Measurements from ENCODE around the gene FREM1.

The FREM1 gene

DNA sequence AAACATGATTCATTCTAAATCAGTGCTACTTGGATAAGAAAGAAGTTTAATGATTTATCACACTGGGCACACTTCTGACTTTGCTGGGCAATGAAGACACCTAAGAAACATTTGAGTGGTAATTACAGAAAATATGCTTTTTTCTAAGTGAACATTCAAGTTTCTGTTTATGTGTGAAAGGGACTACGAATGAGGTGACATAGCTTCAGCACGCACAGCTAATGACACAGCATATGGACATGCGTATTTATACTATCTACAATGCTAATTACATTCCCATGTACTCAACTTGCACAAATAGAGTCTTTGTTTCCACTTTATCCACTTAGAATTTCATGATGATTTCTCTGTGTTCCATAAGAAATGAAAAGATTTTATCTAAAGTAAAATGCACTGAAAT, 40.6 kb downstream of the FREM1 start:
- no peak for DNase-seq

DNA sequence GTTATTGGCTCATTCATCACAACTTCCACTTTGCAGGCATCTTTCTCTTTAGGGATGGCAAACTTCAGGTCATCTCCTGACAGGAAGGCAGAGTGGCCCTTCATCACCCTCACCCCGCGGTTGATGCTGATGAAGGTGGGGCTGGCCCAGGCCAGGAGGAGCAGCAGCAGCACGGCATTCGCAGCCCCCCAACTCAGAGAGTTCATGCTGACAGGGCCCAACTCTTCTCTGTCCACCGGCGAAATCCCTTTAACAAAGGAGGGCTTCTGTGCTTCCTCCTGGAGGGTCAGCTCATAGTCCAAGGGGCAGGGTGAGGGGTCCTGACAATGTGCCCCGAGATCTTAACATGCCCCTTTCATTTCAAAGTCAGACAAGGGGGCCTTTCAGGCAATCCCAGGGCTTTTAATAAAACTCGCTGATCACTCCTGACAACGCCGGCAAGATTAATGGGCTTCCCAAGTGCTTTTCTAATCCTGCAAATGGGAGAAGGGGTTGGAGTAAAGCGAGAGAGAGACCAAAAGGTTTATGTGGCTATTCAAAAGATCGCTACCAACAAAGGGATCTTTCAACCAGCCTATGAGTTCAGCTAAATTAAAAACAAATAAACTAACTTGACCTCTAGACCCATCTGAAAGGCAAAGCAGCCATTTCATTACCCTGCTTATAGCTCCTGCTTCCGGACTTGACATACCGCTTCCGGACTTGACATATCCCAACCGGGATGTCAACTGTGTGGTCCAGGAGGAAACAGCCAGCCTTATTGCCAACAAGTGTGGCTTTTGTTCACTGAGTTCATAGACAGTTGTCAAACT, 41.2 kb downstream of the FREM1 start:
- no peak for DNase-seq

DNA sequence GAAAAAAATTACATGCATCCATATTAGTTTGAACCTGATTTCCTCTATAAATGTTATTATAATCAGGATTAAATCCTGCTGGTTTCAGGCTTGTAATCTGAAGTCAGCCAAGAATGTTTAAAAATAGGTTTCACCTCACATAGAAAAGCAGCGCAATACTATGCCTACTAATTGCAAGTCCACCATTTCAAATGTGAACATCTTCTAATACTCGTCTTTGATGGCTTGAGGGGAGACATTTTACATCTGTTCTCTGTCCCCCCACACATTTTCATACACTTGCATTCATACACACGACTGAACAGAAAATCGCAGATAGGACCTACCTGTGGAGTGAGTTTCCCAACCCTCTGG, 41.8 kb downstream of the FREM1 start:
- no peak for DNase-seq

DNA sequence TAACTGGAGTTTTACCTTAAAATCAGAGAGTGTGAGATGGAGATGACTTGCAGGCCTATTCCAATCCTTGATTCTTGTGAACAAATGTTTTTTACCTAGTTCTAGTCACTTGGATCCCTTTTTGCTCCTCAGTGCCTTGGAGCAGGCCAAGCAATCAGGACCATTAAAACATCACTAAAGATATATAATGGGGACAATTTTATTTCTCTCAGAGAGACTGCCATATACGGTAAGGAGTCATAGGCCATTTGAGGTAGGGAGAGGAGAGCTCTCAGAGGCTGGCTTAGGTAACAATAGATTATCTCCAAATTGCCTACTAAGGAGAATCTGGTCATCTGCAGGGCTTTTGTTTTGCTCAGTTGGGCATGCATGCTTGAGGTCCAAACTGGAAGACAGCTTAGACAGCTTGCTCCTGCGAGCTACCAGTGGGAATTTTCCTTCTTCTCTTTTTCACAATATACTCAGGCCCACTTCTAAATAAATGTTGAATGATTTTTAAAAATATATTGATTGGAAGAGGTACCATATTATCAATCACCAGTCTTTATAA, 44.0 kb downstream of the FREM1 start:
- no peak for DNase-seq

DNA sequence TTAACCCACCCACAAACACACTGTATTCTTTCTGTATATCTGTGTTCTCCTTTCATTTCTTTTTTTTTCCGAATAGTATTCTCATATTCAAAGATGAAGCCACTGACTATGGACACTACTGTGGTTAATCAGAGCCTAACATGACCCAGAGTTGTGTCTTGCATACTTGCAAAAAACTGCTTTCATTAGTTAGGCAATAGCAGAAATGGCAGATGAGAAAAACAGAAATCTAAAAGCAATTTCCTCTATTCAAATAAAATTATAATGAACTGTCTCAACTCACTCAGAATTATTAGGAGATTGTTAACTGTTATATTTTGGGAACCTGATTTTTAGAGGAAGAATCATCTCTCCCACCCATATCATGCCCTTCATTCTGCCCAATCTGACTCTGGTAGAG, 45.9 kb downstream of the FREM1 start:
- no peak for DNase-seq

DNA sequence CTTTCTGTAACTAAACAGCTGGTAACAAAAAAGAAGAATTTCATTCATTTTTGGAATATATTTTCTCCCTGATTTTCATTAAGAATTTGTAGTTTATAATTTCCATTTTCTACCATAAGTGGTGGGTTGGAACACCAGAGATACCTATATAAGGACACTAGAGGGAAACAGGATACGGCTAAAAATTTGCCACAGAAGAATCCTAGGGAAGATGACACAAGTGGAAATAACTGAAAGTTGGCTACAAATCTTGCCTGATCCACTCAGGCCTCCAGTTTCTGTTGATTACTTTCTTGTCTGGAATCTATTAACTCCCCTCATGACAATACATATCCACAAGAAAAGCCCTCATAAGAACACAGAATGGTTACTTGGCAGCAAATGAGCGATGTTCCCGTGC, 46.8 kb downstream of the FREM1 start:
- DNase-seq = no peak

DNA sequence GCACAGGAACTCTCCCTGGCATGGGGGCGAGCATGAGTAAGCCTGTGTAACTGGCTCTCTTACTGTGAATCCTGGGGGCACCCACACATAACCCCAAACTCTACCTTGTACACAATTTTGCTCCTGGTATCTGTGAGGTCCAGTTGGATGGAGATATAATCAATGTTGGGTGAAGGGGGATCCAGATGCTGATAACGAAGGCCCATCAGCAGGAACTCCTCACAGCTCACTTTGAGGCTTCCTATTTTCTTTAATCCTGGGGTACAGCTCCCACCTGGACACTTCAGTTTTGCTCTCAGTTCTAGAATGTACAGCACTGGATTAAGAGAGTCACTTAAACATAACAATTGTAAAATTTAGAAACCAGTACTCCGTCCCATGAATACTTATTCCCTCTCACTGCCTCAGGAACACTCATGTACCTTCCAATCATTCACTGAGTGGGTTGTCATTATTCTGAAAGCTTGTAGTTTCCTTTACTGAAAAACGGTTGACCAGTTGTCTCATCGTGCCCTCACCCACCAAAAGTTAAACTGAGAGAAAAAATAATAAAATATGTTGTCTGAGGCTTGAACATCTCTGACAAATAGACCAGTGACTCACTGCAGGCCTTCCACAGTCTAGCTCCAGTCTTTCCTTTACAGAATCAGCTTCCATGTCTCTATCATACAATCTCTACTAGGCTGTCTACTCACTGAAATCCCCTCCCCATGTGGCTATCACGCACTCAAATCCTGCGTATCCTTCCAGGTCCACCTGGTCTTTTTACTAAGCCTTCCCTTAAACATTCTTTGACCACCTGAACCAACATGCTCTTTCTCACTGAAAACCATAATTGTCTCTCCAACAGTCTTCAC, 52.6 kb downstream of the FREM1 start:
- no peak for DNase-seq

DNA sequence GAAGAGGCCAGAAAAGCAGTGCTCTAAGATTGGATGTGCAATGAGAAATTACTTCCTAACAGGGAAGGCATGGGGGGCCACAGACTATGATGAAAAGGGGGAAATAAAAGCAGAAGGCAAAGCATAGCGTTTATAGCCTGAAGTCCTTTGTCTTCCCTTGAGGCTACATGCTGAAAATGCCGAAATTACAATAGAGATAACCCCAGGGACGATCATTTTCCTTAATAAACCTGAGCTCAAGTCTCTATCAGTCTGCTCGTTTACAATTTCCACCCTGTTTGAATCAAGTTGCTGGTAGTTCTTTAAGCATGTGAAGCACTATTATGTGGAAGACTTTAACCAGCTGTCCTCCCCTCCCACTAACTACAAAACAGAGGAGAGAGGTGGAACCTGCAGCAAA, 60.4 kb downstream of the FREM1 start:
- no peak for DNase-seq

DNA sequence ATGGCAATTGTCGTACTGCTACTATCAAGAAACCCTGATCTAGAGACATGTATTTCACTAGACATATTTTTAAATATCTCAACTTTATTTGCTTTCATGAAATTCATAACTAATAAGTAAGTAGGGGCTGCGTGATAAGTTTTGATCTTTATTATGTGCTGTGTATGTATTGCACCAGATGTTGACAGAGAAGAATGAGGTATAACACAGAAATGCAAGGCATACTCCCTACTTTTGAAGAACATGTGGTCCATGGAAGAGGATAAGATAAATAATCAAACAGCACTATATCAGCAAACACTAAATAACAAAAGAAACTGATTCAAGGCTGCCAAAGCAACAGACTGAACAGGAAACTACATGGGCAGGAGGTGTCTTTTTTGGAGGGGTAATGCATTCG, 60.9 kb downstream of the FREM1 start:
- DNase-seq = no peak

DNA sequence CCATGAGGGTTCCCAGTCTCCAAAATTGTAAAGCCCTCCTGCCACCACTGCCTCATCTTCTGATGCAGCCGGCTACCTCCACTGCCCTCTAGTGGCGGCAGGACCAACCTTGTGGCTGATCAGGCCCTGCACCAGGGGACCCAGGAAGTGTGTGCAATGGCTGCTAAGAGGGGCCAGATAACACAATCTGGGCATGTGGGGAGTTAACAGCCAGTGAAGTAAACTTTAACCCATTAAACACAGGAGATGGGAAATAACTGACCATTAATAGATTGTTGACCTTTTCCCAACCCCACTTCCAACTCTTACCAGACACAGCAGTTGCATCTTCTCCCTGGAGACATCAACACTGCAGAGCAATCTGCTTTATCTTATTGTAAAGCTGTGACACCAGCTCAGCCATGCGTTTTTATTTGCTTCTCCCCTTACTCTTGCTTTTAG, 63.3 kb downstream of the FREM1 start:
- peak; percentile 84 for DNase-seq

DNA sequence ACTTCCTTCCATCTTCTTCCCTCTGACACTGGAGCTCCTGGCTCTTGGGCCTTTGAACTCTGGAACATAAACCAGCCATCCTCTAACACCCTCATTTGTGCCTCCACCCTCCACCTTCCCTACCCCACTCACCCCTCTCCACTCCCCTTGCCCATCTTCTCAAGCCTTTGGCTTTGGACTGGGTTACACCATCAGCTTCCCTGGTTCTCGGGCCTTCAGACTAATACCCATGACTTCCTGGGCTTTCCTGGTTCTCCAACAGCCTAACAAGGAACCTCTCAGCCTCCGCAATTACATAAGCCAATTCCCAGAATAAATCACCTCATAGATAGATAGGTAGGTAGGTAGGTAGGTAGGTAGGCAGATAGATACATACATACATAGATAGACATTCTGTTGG, 67.1 kb downstream of the FREM1 start:
- DNase-seq = no peak

DNA sequence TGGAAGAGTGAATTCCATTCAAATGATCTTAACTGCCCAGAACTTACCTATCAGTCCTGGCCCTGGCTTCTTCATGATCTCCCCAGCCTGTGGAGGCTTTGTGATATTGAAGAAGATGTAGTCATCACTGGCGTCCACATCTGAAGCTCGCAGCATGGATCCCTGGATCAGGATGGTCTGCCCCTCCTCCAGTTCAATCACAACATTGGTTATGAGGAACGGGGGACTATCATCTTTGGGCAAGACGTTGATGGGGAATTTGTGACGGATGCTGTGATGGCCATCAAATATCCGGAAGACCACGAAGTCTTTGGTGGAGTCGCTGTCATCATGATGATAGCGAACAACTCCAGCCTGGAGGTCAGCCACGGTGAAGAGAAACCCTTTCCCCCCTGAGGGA, 68.0 kb downstream of the FREM1 start:
- DNase-seq = no peak

DNA sequence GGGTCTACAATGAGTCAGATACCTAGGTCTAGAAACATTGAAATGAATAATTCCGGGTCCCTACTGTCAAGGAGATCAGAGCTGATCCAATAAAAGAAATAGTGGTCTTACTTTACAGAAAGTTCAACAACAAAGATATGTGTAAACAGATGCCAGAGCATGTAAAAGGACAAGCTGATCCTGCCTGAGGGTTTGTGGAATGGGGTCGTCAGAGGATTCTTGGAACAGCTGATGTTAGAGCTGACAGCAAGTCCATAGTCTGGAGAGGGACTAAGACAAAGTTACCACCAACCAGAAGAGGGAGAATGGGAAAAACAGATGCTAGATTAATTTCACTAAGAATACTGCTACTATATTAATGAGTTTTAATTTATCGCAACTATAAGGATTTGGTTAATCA, 71.5 kb downstream of the FREM1 start:
- DNase-seq = no peak

DNA sequence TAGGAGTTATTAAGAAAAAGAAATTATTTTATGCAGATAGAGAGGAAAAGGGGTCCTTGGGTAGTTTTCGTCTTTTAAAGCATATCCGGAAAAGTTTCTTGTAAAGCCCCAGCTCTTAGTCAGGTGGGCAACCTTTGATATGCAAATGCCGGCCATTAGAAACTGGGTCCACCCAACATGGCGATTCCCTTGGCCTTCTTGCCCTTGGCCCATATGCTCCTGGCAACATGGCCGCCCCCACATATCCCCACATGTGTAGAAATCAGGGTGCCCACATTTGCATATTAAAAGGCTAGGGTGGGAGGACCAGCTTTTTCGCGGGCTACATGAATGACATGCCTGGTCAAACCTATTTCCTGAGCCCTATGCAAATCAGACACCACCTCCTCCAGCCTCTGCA, 73.3 kb downstream of the FREM1 start:
- DNase-seq = no peak

DNA sequence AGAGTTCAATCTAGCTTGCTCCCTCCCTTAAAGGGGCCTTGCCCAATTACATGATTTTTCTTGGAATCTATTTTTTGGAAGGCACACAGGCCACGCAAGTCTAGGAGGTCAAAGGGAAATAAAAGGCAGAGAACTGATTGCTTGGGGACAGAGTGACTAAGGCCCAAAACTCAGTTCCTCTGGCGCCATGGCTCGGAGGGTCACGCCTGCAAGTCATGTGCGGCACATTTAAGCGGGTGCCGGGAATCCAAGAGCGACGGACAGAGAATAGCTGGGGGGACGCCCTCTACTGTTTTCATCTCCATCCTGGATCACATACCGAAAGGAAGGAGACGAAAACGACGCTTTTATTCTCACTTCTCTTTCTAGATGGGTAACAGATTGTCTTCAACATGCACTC, 78.6 kb downstream of the FREM1 start:
- DNase-seq = no peak

DNA sequence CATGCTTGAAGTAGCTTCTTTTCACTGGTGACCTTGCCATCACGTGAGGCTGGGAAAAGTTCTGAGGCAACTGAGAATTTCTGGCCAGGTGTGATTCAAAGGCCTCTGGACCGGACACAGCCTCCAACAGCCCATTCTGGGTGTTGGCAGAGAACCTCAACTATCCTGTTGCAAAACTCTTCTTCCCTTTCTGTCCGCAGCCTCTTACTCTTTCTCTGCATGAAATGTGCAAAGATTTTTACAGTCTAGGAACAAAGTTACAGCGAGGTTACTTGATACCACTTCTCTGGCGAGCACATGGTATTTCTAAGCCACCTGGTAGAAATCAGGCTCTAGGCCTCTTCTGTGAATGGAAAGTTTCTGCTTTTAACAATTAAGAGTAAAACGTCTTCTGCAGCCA, 79.2 kb downstream of the FREM1 start:
- no peak for DNase-seq

DNA sequence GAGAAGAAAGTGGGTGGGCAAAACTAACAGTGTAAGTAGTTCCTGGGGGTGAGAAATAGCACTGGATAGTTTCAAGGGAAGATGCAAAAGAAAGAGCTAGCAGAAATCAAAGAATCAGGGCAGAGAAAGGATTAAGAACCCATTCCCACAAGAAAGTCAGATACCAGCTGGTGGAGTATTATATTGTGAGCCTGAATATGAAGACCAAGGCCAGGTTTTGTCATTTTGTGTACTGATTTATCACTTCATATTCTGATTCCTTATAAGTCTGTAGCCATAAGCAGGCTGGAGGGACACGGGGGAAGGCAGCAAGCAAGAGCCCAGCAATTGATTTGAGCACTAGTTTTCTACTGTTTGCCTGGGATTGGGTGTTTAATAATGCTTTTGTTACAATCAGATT, 80.2 kb downstream of the FREM1 start:
- DNase-seq = no peak

DNA sequence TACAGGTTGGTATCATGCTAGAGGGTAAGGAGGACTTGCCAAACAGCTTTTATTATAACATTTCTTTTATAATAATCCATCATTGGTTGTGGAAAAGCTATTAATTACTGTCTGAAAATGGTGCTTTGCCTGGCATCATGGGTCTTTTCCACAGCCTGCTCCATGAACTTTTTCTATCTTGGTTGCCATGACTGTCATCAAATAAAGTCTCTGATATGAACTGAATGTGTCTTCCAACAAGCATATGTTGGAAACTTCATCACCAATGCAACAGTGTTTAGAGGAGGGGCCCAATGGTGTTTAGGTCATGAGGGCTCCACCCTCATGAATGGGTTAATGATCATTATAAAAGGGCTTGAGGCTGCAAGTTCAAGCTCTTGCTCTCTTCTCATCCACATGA, 81.0 kb downstream of the FREM1 start:
- DNase-seq = no peak

DNA sequence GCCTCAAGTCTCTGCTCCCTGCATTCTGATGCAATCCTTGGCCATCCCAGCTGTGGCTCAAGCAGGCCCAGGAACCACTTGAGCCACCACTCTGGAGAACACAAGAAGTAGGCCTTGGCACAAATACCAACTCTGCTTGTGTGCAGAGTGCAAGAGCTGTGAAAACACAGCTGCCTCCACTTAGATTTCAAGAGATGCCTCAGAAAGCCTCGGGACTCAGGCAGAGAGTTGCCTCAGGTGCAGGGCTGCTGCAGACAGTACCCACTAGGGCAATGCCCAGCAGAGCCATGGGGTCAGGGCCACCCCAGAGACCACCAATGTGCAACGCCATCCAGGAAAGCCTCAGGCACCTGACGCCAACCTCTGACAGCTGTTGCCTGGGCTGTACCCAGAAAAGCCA, 82.4 kb downstream of the FREM1 start:
- no peak for DNase-seq

DNA sequence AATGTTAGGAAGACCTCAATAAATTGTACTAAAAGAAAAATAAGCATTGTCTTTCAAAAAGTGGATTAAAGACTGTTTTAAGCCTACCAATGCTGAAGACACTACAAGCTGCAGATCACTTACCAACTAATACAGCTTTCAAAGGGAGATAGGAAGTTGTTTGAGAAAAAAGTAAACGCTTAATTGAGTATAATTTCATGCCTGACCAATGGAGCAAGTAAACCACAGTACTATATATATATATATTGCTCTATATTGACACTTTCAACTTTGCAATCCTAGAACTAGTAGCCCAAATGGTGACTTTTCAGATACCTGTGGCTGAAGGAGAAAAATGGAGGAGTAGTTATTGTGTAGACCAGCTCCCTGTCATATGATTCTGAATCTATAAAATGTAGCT, 85.7 kb downstream of the FREM1 start:
- DNase-seq = no peak

DNA sequence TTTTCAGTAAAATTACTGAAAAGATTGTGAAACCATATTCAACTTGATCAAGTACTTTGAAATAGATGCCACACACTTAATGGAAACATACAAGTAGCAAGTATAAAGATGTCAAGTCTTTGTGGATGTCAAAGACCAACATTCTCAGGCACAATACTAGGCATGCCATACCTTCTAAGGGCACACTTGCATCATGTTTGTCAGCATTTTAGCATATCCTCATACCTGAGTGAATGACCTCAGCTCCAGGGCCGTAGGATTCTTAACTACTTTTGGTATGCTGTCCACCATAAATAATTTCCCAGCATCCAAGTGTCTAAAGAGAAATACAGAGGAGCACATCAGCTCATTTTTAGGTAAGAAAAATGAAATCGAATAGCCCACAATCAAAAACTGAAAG, 86.4 kb downstream of the FREM1 start:
- DNase-seq = no peak

DNA sequence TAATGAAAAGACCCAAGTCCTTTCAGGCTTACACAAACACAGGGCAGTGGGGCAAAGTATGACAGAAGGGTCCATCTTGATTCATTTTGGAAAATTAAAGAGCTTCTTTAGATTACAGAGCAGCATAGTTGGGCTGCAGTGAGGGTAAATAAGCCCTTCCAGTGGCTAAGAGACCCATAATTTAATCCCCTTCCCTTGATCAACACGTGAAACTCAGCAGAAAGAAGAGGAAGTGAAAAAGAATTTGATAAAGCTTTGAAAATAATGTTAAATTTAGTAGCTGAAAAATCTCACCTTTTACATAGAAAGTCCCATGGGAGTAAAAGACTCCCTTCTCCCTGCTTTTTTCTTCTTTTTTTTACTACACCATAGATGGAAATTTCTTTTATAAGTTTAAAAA, 87.6 kb downstream of the FREM1 start:
- no peak for DNase-seq

DNA sequence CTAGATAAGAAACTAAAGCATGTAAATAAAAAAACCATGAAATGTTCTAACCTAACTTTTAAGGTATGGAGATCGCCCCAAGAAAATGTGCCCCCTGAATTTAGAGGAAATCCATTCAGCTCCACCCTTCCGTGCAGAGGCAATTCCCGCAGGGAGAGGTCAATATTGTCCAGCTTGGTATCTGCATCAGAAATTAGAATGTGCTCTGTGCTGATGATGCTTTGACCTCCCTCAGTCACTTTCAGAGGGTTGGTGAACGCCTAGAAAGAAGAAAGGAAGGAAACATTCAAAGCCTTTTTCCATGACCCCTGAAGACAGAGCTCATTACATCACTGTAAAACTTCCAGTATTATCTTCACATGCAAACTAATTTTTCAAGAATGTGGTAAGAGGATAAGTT, 91.0 kb downstream of the FREM1 start:
- no peak for DNase-seq

DNA sequence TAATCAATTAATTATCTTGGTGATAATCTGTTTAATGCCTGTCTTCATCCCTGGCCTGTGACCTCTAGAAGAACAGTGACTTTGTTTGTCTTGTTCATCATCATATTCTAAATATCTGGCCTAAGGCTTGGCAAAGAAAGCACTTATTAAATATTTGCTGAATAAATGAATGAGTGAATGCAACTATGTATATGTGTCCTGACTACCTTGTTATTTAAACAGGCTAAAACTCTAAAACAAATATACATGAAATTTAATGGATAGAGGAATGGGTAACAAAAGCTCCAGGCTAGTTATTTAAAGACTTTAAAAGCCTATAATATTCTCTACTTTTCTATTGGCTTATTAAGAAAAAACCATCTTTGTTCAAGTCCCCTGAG, 96.0 kb downstream of the FREM1 start:
- no peak for DNase-seq

Data from hematopoietic multipotent progenitor cell treated with erythropoietin and hydrocortisone succinate and interleukin-3 and kit ligand, for 6 days (in vitro differentiated cells).